HG03460 (cell line): ENCODE measurements around the gene SLC25A4.
"Not testable (repeated sequence)": the region's sequence is repeated elsewhere in the genome, so short reads cannot be mapped to it uniquely, and the experiment has no call there.

ENCODE experiments used
- ATAC-seq: cut with Tn5 transposase; IDR thresholded peaks from one replicate; pipeline ENCODE4 v1.9.1; 2021; ENCODE audit not compliant: unreplicated experiment

SLC25A4 gene

DNA sequence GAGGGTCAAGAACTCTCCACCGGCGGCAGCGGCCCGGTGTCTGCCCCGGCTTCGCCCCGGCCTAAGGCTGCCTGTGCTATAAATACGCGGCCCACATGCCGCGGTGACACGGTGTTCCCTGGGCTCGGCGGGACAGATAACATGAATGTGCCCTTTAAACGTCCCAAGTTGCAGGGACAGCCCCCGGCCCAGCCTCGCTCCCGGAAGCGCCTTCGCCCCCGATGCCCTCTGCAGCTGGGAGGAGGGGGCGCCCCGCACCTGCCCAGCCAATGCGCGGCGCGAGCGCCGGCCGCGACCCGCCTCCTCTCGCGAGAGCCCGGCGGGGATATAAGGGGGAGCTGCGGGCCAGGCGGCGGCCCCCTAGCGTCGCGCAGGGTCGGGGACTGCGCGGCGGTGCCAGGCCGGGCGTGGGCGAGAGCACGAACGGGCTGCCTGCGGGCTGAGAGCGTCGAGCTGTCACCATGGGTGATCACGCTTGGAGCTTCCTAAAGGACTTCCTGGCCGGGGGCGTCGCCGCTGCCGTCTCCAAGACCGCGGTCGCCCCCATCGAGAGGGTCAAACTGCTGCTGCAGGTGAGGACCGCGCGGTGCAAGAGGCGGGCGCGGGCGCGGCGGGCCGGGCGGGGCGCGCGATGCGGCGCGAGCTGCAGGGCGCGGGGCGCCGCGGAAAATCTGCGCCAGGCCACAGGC is at the start of gene SLC25A4:
TSS of gene SLC25A4 (plus strand) at position 355 of the 689 bp plus-strand sequence. CDS start at position 462, 107 bp downstream.
- ATAC-seq, result peak; percentile 95

DNA sequence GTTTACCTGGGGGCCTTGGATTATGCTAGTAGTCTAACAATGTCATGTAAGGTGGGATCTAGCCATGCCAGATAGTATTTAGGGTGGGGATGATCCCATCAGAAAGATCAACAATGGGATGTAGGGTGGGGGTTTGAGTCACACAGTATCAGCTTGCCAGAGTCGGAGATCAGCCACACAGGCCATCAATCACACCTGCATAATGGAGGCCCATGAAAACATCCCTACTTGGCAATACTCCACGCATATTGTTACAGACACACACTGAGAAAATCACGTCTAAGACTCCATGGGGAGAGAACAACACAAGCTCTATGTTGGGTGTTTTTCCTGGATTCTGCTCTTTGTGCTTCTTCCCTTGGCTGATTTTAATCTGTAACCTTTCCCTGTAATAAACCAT is 49.5 kb upstream of the SLC25A4 start:
- ATAC-seq, result no peak

DNA sequence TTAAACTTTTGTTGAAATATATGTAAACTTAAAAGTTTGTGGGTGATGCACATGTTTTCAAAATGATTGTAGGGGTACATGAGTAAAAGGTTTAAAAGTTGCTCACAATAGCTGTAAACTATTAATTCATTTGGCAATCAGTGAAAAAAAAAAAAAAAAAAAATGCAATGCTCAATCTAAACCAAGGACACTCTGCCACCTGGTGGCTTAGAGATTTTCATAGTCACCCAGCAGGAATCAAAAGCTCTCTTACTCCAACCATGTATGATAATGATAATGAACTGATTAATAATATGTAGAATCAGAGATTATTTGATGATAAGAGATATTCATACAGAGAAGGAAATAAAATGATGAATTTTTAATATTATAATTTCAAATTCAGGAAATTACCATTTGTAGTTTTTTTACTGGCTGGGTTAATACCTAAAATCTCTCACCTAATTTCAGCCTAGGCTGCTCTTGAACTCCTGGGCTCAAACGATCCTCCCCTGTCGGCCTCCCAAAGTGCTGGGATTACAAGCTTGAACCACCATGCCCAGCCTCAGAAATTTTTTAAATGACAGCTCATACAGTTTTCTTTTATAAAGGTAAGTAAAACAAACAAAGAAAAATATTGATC is 46.9 kb upstream of the SLC25A4 start:
- ATAC-seq, result no peak

DNA sequence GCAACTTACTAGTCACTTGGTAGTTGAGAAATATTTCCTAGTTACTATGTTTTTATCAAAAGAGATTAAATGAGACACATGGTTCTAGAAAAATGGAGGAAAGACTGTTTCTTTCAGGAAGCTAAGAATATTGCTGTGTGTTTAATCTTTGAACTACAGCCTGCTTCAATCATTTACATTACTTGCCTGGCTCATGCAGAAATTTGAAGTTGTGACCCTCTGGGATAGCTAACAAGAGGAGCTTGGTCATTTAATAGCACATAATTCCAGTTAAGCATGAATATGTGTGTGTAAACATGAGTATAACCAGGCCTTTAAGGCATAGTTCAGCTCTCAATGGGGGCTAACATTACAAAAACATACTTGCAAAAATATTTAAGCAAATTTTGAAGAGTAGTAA is 44.6 kb upstream of the SLC25A4 start:
- no peak for ATAC-seq

DNA sequence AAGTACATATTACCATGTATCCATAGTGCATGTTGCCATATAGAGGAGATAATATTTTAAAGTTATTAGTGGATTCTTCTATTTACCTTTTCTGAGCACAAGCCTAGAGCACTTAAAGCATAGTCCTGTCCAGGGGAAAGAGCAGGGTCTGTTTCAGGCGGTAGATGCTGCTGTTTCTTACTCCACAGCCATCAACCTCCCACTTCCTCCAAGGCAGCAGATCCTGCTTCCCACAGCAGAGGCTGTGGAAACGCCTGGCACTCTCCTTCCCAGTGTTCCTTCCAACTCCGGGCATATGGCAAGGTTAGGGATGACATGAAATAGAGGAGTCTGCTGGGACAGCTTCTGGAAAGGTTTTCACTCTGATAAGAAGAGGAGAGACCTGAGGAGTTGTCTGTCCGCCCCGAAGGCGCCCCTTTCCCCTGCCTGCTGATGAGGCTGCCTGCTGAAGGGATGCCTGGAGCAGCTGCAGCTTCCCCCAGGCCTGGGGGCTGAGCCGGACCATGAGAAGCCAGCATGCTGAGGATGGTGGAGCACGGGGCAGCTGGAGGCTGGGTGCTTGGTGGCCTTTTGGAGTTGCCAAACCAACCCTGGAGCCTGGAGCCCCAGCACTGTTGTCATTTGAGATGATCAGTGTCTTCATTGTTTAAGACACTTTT is 43.9 kb upstream of the SLC25A4 start:
- no peak for ATAC-seq

DNA sequence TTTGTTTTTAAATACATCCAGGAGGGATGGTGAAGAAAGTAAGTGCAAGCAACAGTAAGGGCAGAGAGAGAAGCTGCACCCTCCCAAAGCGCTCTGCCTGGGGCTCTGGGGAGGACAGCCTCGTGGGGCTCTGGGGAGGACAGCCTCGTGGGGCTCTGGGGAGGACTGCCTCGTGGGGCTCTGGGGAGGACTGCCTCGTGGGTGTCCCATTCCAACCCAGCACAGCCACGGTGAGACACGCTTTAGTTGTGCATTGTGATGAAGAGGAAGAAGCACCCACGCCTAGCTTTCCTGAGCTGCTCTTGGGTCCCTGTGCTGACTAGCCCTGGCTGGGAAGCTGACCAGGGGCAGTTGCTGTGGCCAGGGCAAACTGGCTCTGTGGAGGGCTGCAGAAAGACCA is 43.1 kb upstream of the SLC25A4 start:
- ATAC-seq, result no peak

DNA sequence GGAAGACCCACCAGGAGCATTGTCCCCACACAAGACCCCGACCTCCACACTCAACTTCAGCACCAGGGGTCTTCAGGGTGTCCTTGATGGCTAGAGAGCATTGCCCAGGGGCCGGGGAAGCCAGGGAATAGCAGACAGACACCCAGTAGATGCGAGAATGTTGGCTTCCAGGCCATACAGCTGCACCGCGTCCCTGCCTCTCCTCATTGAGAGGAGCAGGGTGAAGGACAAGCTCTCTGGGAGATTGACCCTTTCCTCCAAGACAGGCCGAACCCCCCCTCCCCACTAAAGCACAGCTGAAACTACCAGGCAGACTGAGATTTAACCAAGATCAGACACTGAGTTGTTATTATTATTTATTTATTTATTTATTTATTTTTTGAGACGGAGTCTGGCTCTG is 42.6 kb upstream of the SLC25A4 start:
- ATAC-seq, result no peak

DNA sequence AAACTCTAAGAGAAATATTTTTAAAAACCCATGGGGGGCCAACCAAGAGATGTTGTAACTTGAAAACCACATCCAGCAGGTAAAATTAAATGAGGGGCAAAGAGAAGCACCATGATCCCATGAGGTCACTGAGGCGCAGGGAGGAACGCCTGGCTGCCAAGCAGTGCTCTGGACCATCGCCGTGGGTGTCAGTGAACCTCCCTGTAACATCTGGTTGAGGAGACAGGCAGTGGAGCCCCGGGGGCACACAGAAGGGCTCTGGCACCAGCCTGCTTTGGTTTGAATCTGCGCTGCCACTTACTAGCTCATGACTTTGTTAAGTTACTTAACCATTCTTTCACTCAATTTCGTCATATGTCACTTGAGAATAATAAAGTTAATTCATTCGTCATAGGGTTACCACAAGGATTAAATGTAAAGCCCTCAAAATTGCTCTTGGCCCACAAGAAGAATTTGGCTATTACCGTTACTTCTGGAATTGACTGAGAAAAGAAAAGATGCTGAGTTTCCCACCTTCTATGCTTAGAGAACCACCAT is 41.6 kb upstream of the SLC25A4 start:
- ATAC-seq, result no peak

DNA sequence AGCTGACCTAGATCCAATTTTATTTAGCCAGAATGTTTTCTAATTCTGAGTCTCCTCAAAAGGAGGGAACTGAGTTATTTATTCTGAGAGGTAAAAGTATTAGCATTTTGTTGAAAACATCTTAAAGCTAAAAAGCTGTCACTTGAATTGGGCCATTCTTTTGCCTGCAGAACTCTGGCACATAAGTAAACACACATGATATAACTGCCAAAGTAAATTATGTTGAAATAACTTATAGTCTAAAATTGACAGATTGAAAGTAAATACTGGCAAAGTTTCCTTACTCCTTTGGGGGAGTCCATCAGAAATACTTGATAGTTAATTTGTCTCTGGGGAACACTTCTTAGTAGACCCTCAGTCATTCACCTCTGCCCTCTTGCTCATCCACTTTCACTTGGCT is 38.3 kb upstream of the SLC25A4 start:
- ATAC-seq, result no peak

DNA sequence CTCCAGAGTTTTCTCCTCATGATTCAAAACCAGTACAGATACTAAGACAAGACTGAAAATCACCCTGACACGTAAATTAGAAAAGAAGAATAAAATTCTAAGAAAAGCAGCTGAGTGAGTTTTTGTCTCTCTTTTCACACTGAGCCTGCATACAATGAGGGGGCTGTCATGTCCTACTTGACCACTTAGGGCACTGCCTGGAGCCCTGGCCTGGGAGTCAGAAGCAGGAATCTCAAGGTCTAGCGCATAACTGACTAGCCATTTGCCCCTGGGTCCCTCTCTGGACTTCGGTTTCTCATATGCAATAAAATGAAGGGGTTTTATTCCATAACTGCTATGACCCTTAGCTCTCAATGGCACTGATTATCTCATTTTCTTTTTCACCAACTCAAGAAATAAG is 36.7 kb upstream of the SLC25A4 start:
- no peak for ATAC-seq

DNA sequence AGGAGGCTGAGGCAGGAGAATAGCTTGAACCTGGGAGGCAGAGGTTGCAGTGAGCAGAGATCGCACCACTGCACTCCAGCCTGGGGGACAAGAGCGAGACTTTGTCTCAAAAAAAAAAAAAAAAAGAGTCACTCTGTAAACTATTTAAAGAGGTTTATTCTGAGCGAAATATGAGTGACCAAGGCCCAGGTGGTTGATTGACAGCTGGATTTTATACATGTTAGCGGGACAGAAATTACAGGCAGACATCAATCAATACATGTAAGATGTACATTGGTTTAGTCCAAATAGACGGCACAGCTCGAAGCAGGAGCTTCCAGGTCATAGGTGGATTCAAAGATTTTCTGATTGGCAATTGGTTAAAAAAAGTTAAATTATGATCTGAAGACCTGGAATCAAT is 35.5 kb upstream of the SLC25A4 start:
- not testable (repeated sequence) for ATAC-seq

DNA sequence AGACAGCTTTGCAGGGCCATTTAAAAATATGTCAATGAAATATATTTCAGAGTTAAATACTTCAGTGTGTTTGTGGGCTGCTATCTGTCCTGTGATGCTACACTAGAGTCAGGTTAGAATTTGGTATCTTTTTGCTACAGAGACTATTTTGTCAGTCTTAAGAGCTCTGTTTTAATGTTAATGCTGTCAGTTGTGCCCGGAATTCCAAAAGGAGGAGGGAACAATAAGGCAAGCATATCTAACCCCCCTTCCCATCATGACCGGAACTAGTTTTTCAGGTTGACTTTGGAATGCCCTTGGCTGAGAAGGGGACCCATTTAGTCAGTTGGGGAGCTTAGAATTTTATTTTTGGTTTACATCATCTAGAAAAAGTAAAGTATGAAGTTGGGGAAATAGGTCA is 34.9 kb upstream of the SLC25A4 start:
- no peak for ATAC-seq

DNA sequence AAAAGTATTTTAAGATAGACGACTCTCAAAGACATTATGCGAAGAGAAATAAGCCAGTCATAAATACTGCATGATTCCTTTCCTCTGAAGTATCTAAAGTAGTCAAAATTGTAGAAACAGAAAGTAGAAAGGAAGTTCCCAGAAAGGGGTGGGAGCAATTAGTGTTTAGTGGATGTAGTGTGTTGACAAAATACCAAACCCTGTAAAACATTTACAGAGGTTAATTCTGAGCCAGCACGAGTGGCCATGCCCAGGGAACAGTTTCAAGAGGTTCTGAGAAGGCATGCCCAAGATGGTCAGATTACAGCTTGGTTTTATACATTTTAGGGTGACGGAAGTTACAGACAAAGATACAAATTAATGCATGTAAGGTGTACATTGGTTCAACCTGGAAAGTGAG is 34.4 kb upstream of the SLC25A4 start:
- no peak for ATAC-seq

DNA sequence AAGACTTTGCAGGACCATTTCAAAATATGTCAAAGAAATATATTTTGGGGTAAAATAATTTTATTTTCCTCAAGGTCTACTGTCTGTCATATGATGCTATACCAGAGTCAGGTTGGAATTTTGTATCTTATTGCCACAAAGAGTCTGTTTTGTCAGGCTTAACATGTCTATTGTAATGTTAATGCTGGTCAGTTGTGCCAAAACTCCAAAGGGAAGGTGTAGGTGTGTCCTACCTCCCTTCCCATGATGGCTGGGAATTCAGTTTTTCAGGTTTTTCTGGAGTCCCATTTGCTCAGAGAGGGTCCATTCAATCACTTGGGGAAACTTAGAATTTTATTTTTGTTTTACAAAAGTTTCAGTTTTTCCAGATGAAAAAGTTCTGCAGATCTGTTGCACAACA is 33.3 kb upstream of the SLC25A4 start:
- ATAC-seq, result no peak

DNA sequence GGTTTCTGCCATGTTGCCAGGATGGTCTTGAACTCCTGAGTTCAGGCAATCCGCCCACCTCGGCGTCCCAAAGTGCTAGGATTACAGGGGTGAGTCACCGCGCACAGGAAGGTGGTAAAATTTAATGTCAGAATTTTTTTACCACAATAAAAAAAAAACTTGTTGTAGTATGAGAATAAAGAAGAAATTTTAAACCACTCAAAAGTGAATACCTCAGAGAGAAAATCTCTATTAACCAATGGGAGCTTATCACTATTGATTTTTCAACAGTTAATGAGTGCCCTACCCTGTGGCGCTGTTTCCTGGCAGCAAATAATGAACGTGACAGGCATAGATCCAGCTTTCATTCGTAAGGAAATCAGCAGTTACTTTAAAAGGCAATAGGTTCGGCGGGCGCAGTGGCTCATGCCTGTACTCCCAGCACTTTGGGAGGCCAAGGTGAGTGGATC is 32.7 kb upstream of the SLC25A4 start:
- no peak for ATAC-seq

DNA sequence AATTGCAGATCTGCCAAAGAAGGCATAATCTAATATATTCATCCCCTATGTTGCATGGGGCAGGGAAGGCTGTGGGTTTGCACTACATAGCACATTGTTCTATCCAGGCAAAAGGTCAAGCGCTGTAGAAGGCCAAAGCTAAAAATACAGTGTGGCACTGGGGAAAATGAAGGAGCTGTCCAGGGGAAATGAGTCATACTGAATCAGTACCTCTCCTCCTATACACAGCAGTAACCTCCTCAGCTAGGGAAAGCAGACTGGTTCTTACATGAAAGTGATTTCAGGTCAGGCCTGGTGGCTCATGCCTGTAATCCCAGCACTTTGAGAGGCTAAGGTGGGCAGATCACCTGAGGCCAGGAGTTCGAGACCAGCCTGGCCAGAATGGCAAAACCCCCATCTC is 31.0 kb upstream of the SLC25A4 start:
- ATAC-seq, result no peak

DNA sequence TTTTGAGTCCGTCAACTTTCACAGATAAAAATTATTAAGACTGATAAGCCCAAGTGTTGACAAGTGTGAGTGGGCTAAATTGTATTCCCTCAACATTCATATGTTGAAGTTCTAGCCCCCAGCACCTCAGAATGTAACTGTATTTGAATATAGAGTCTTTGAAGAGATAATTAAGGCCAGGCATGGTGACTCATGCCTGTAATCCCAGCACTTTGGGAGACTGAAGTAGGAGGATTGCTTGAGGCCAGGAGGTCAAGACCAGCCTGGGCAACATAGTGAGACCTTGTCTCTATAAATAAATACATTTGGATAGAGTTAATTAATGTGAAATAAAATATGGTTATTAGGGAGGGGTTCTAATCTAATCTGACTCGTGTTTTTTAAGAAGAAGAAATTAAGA is 29.7 kb upstream of the SLC25A4 start:
- ATAC-seq, result no peak

DNA sequence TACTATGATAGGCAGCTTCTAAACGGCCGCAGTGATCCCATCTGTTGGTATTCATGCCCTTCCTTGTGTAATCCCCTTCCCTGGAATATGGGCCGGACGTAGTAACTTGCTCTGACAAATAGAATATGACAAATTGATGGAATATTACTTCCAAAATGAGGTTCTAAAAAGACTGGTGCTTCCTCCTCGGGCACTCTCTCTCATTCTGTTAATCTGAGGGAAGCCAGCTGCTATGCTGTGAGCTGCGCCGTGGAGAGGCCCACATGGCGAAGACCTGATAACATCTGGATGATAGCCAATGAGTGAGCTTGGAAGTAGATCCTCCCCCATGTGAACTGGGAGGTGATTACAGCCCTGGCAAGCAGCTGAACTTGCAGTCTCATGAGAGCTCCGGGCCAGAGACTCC is 27.2 kb upstream of the SLC25A4 start:
- no peak for ATAC-seq

DNA sequence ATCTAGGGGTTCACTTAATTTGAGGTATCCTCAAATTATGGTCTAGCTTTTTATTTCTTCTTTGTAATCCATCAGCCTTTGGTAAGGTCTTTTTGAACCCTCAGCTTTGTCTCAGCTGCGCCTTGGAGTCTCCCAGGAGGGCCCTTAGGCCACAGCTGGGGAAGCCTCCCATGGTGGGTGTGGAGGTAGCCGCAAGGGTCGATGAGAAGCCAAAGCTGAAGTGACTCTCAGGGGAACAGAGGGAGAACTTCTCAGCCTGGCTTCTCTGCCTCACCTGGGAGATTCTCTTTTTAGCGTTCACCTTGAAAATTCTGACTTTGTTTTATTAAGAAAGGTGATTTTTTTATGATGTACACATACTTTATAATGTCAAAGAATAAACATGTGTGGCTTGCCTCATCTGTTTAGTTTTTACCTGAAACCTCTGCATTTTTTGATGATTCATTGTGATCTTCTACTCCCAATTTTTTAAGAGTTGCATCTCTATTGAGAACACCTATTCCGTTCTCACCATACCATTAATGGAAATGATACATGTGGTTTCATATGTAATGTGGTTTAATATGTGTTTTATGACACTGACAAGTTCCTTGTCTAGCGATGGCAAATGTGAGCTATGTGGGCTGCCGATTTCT is 25.6 kb upstream of the SLC25A4 start:
- no peak for ATAC-seq

DNA sequence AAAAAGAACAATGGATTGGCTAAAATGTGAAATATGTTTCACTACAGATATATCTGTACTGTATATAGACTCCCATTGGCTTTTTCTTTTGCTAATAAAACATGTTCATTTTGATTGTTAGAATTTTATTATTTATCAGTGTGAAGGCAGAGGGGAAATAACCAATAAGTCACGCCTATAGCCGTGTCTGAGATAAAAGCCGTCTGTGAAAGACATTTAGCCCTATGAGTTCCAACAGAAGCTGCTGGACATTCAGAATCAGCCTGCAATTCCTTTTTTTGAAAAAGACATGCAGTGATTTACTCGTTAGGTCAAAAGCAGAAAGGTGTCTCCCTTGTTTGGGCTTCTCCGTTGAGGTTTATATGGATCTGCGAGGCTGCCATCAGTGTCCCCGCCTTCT is 24.2 kb upstream of the SLC25A4 start:
- no peak for ATAC-seq

DNA sequence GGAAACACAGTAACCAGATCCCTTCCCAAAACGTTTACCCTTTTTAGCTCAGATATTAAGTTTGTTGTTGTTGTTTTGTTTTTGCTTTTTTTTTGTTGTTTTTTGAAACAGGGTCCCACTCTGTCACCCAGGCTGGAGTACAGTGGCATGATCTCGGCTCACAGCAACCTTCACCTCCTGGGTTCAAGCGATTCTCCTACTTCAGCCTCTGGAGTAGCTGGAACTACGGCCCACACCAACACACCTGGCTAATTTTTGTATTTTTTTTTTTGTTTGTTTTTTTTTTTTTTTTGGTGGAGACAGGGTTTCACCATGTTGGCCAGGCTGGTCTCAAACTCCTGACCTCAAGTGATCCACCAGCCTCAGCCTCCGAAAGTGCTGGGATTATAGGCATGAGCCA is 23.6 kb upstream of the SLC25A4 start:
- not testable (repeated sequence) for ATAC-seq
